H1 (cell line): ENCODE measurements around the gene TXNDC11. TPM values are rescaled to one million over a fixed set of nuclear protein-coding genes. Genes with fewer than 3 reads are reported as not detected.

Experiments
- BCL11A ChIP-seq, 2 experiments: IDR thresholded peaks; one replicate each; pipeline ENCODE4 v1.6.1; 2011; ENCODE audit warnings: low read depth in 2 of 2, low read length in 2 of 2, mild to moderate bottlenecking in 2 of 2
- CREB1 ChIP-seq: IDR thresholded peaks from 2 replicates; pipeline ENCODE4 v1.6.1; 2012; ENCODE audit warnings: inconsistent platforms
- EP300 ChIP-seq, 2 experiments: IDR thresholded peaks; 1 replicate in 1 of 2; 2 replicates in 1 of 2; pipeline ENCODE4 v1.6.1; 2011 to 2012; ENCODE audit warnings: low read depth in 2 of 2, low read length in 2 of 2, mild to moderate bottlenecking in 2 of 2, borderline replicate concordance in 1 of 2, inconsistent platforms in 1 of 2, moderate library complexity in 1 of 2
- FOSL1 ChIP-seq: IDR thresholded peaks from 2 replicates; pipeline ENCODE4 v1.6.1; 2011; ENCODE audit warnings: mild to moderate bottlenecking, low read depth, low read length, moderate library complexity; ENCODE audit not compliant: insufficient read depth
- JUN ChIP-seq: IDR thresholded peaks from 2 replicates; pipeline ENCODE4 v1.6.1; 2011; ENCODE audit warnings: low read depth, mild to moderate bottlenecking, improper control_type of control experiment, low read length
- TAF7 ChIP-seq: optimal IDR thresholded peaks from 2 replicates; pipeline ENCODE3; 2011; ENCODE audit warnings: low read depth, mild to moderate bottlenecking, inconsistent platforms, low read length, moderate library complexity, borderline replicate concordance
- polyA plus RNA-seq, 7 experiments: library from polyadenylated mRNA; depleted of rRNA in 3 of 7; stranded (reverse) in 5 of 7; unstranded in 2 of 7; fragments of >200 nt in 5 of 7; fragments of 200-250 nt in 2 of 7; gene quantifications; 1 replicate in 5 of 7; 2 replicates in 1 of 7; 4 replicates in 1 of 7; pipeline versions ENCODE4 v1.2.1 to v1.2.3, GENCODE V29; 2011 to 2013; ENCODE audit warnings: missing spikeins in 2 of 7, mixed read lengths in 2 of 7
- total RNA-seq: library from RNA; stranded (reverse); fragmentation: NEBNext Ultra II Directional; extraction: Animal tissue kit (Norgen Biotek cat#: 25700); gene quantifications from 2 replicates; pipeline ENCODE4 v1.2.1, GENCODE V29; 2021

Gene TXNDC11
- total and polyA plus RNA-seq, 2 of the 8 experiments (the other 6 are each of a cell fraction or from before 2014, with no cell fraction given) = 13.5 to 13.8 TPM

DNA sequence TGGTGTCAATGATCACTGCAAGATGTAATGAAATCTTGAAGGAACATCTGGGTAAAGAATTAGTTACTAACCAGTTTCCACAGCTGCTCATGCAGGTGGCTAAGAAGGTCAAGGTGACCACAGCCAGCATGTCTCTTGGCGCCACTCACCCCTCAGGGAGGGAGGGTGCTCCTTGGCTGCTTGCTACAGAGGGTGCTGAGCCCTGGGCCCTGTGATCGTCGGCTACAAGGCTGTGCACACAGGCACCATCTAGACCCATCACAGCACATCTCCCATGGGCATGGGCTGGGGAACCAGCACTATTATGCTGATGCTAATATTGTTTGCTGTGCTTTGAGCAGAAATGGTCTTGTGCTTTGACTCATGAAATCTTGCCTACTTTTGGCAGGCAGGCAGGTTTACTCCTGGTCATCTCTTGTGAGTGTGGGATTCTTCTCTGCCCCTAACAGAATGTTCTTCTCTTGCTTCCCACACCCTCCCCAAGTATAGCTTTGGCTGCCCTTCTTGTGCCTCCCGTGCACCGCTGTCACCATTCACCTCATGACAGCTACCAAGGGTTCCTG lies 36.4 kb downstream of the TXNDC11 start (continued):
- no peak for TF ChIP-seq TAF7
- no peak for TF ChIP-seq JUN
- TF ChIP-seq EP300 (IDR thresholded peaks at IDR 0.05; ENCODE audit: borderline replicate concordance in 1 of 2, low read depth in 2 of 2, low read length in 2 of 2) = no peak
- no peak for TF ChIP-seq FOSL1
- TF ChIP-seq CREB1 = no peak
- no peak for TF ChIP-seq BCL11A (IDR thresholded peaks at IDR 0.05; ENCODE audit: low read depth in 2 of 2, low read length in 2 of 2)
